DOHH2 (cell line): Measurements from ENCODE around the gene PTGER3.

ENCODE experiments used
- H3F3A ChIP-seq: fragments of 200-600 bp; sonication (generic), shearing (Covaris generic); 2 replicates; pipeline ENCODE4 v1.6.0; 2016; ENCODE audit warnings: antibody characterized with exemption, mild to moderate bottlenecking; ENCODE audit not compliant: control insufficient read depth, insufficient read depth
- H3K27ac ChIP-seq: fragments of 200-600 bp; sonication (generic); 2 replicates; pipeline ENCODE4 v1.5.1; 2014; ENCODE audit warnings: low read depth, mild to moderate bottlenecking, low read length, moderate library complexity
- H3K27me3 ChIP-seq: fragments of 200-600 bp; sonication (generic); 2 replicates; pipeline ENCODE4 v1.6.1; 2014; ENCODE audit warnings: mild to moderate bottlenecking, low read length, mixed read lengths; ENCODE audit not compliant: control insufficient read depth
- H3K36me3 ChIP-seq: fragments of 200-600 bp; sonication (generic); 2 replicates; pipeline ENCODE4 v1.6.1; 2014; ENCODE audit warnings: mild to moderate bottlenecking, low read length, moderate library complexity, mixed read lengths; ENCODE audit not compliant: control insufficient read depth
- H3K4me1 ChIP-seq: fragments of 200-600 bp; sonication (generic); 2 replicates; pipeline ENCODE4 v1.6.1; 2014; ENCODE audit warnings: mild to moderate bottlenecking, low read length, mixed read lengths; ENCODE audit not compliant: control insufficient read depth
- H3K4me2 ChIP-seq: fragments of 200-600 bp; sonication (generic); 2 replicates; pipeline ENCODE4 v1.6.0; 2014; ENCODE audit warnings: mild to moderate bottlenecking, low read length, moderate library complexity
- H3K4me3 ChIP-seq: fragments of 200-600 bp; sonication (generic); 2 replicates; pipeline ENCODE4 v1.5.1; 2014; ENCODE audit warnings: mild to moderate bottlenecking, low read length, mixed read lengths
- H3K79me2 ChIP-seq: fragments of 200-600 bp; sonication (generic); 2 replicates; pipeline ENCODE4 v1.6.1; 2014; ENCODE audit warnings: mild to moderate bottlenecking, low read length, mixed read lengths; ENCODE audit not compliant: control insufficient read depth
- H3K9me2 ChIP-seq: fragments of 200-600 bp; sonication (generic); replicated peaks from 2 replicates; pipeline ENCODE4 v1.6.1; 2014; ENCODE audit warnings: mild to moderate bottlenecking, low read length, mixed read lengths; ENCODE audit not compliant: control insufficient read depth
- H3K9me3 ChIP-seq: fragments of 200-600 bp; sonication (generic); 2 replicates; pipeline ENCODE4 v1.6.1; 2014; ENCODE audit warnings: antibody characterized with exemption, low read length, mixed read lengths; ENCODE audit not compliant: control insufficient read depth, insufficient read depth
- H4K20me1 ChIP-seq: fragments of 200-600 bp; sonication (generic); 2 replicates; pipeline ENCODE4 v1.6.0; 2014; ENCODE audit warnings: low read depth, mild to moderate bottlenecking, antibody characterized with exemption, low read length, moderate library complexity; ENCODE audit not compliant: control insufficient read depth, insufficient read depth
- EZH2phosphoT487 ChIP-seq: fragments of 200-600 bp; sonication (generic); IDR thresholded peaks from 2 replicates; pipeline ENCODE4 v1.6.1; 2017; ENCODE audit warnings: borderline replicate concordance, mild to moderate bottlenecking, antibody characterized with exemption, low read length, moderate library complexity, mixed read lengths
- TF ChIP-seq, protein P1 (sequence below): fragments of 200-600 bp; sonication (generic); IDR thresholded peaks from one replicate; pipeline ENCODE4 v1.5.1; 2014; ENCODE audit warnings: antibody characterized with exemption, mild to moderate bottlenecking, low read depth, low read length; ENCODE audit not compliant: poor library complexity, severe bottlenecking

The PTGER3 gene

DNA sequence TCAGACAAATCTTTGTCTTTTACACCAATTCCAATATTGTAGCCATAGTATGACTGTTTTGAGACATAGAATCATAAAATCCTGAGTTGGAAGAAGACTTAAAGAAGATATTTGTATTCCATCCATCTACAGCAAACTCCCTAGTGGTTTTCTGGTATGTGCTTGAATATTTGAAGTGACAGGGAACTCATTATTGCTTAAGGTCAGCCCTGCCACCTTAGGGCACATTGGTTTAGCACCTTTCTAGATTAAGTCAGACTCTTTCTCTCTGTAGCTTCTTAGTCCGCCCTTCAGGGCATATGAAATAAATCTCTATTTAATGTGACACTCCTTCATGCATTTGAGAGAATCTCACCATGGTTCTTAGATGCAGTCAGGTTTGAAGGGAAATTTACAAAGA is 49.8 kb downstream of the PTGER3 start:
- Histone ChIP-seq H3K4me2 (no peak overlapping the region), H3K79me2 (no peaks in the 10 kb centered on the region), H3K9me3 (no peaks in the 10 kb centered on the region), H3K4me1 (no peaks in the 10 kb centered on the region), H3K36me3 (no peaks in the 10 kb centered on the region), H3K27ac (no peak overlapping the region), H3K4me3 (no peak overlapping the region), H3K27me3 (no peaks in the 10 kb centered on the region), H3K9me2 (no peaks in the 10 kb centered on the region), H4K20me1 (no peaks in the 10 kb centered on the region), H3F3A (no peaks in the 10 kb centered on the region)
- TF ChIP-seq EZH2phosphoT487, result no peak
- TF ChIP-seq, protein P1, sequence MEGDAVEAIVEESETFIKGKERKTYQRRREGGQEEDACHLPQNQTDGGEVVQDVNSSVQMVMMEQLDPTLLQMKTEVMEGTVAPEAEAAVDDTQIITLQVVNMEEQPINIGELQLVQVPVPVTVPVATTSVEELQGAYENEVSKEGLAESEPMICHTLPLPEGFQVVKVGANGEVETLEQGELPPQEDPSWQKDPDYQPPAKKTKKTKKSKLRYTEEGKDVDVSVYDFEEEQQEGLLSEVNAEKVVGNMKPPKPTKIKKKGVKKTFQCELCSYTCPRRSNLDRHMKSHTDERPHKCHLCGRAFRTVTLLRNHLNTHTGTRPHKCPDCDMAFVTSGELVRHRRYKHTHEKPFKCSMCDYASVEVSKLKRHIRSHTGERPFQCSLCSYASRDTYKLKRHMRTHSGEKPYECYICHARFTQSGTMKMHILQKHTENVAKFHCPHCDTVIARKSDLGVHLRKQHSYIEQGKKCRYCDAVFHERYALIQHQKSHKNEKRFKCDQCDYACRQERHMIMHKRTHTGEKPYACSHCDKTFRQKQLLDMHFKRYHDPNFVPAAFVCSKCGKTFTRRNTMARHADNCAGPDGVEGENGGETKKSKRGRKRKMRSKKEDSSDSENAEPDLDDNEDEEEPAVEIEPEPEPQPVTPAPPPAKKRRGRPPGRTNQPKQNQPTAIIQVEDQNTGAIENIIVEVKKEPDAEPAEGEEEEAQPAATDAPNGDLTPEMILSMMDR, result no peak

DNA sequence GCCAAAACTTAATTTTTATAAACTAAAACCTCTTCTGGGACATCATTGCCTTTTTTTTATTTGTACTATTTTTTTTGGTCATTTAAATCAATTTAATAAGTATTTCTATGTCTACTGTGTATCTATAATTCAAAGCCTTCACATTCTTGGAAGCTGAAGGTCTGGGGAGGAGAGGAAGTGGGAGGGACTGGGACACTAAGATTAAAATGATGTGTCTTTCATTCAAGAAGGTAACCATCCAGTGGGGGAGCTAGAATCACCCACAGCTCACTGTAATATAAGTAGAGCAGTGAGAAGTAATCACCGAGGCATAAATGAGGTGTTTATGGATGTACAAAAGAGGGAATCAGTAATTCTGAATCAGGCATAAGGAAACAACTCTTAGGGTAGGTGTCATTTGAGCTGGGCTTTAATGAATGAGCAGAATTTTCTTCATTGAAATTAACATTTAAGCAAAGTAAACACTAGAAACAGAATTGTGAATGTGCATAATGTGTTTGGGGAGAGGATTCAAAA is 52.8 kb downstream of the PTGER3 start:
- Histone ChIP-seq H3K27me3 (no peaks in the 10 kb centered on the region), H3F3A (no peaks in the 10 kb centered on the region), H3K27ac (no peak overlapping the region), H3K9me3 (no peaks in the 10 kb centered on the region), H3K9me2 (no peaks in the 10 kb centered on the region), H3K4me3 (no peak overlapping the region), H3K79me2 (no peaks in the 10 kb centered on the region), H3K4me2 (no peak overlapping the region), H3K36me3 (no peaks in the 10 kb centered on the region), H4K20me1 (no peaks in the 10 kb centered on the region), H3K4me1 (no peaks in the 10 kb centered on the region; the same call in 1 of the 2 replicates)
- TF ChIP-seq, protein P1, result no peak
- TF ChIP-seq EZH2phosphoT487, result no peak

DNA sequence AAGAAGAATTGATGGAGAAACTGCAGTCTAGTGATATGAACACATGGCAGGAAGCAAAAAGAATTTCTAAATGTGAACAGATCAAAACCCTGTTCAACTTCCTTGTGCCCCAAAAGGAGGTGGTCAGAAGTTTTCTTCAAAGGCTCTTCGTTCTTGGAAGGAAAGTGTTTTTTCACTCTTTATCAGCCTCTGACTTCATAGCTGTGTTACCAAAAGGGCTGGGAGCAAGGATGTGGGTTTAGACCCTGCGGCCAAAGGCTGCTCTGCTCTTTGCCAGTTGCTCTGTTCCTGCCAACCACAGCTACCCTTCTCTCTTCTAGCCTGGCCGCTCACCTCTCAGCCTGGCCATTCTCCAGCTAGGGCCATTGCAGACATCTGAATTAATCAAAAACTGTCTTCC is 53.8 kb downstream of the PTGER3 start:
- H3K27ac ChIP-seq, result no peak overlapping the region
- no peaks in the 10 kb centered on the region for H3K9me3 ChIP-seq
- H3K79me2 ChIP-seq, result no peaks in the 10 kb centered on the region
- no peaks in the 10 kb centered on the region for H4K20me1 ChIP-seq
- no peaks in the 10 kb centered on the region for H3K36me3 ChIP-seq
- no peaks in the 10 kb centered on the region for H3F3A ChIP-seq
- no peaks in the 10 kb centered on the region; the same call in 1 of the 2 replicates for H3K4me1 ChIP-seq
- H3K27me3 ChIP-seq, result no peaks in the 10 kb centered on the region
- TF ChIP-seq, protein P1, result no peak
- no peak for TF ChIP-seq EZH2phosphoT487
- no peak overlapping the region for H3K4me2 ChIP-seq
- H3K4me3 ChIP-seq, result no peak overlapping the region
- H3K9me2 ChIP-seq, result no peaks in the 10 kb centered on the region

DNA sequence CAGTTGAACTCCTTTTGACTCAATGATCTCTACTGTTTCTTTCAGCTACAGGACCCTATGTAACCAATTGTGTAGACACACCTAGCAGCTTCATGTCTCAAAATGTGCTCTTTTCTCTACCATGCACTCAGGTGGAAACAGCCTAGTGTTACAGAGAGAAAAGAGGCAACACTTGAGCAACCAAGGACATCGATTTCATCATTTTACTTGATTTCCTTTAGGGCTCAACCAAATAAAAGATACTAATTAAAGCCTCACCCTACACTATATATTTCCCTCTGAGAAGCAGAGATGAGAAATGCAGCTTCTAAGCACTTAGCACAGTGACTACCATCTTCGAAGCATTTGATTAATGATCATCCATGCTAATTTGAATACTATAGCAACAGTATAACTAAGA is 55.1 kb downstream of the PTGER3 start:
- Histone ChIP-seq H4K20me1 (no peaks in the 10 kb centered on the region), H3K4me1 (no peaks in the 10 kb centered on the region; the same call in 1 of the 2 replicates), H3K27me3 (no peaks in the 10 kb centered on the region), H3F3A (no peaks in the 10 kb centered on the region), H3K4me3 (no peak overlapping the region), H3K36me3 (no peaks in the 10 kb centered on the region), H3K9me2 (no peaks in the 10 kb centered on the region), H3K27ac (no peak overlapping the region), H3K4me2 (no peak overlapping the region), H3K79me2 (no peaks in the 10 kb centered on the region), H3K9me3 (no peaks in the 10 kb centered on the region)
- TF ChIP-seq, protein P1, result no peak
- no peak for TF ChIP-seq EZH2phosphoT487
